Epithelial cell of esophagus (primary cell): ENCODE measurements around the gene ZNF506.
A peak's percentile ranks its signal among the peaks of the same experiment; 100 is the strongest.
"Not testable (repeated sequence)": the region's sequence is repeated elsewhere in the genome, so short reads cannot be mapped to it uniquely, and the experiment has no call there.

ENCODE experiments used
- DNase-seq: peaks from one replicate; pipeline ENCODE4 v3.0.0; 2010; ENCODE audit warnings: low read depth
- H3K4me3 ChIP-seq: 2 replicates; pipeline ENCODE4 v1.5.1; 2011; ENCODE audit warnings: mild to moderate bottlenecking, low read length, control low read depth
- TF ChIP-seq, protein P1 (sequence below): IDR thresholded peaks from 2 replicates; pipeline ENCODE4 v1.5.1; 2011; ENCODE audit warnings: low read depth, mild to moderate bottlenecking, low read length, control low read depth, inconsistent platforms; ENCODE audit not compliant: insufficient read depth; ENCODE audit errors: missing control alignments

The ZNF506 gene

DNA sequence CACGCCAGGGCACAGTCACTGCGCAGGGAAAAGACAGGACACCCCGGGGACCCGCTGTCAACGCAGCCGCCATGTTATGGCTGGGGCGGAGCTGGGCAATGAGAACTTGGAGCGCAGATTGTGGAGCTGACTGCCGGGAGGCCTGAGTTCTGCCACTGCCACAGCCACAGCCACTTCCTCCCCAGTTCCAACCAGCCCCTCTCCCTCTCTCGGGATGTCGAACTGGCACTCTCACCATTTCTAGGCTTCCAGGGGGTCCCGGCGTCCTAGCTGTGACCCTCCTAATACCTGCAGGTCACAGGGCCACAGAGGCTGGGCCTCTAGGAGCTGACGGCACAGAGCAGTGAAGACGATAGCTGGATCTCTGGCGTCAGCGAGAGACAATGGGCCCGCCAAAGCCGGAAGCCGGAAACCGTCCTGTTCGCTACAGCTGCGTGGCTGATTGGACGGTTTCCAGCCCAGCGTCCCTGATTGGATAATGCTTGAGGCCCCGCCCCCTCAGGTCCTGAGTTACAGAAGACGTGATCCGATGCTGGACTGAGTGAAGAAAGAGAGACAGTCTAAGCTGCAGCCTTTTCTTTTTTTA, at the start of gene ZNF506:
TSS of gene ZNF506 (minus strand) at position 385 of the 586 bp plus-strand sequence. CDS start at position 238, 147 bp downstream.
- peak within 1 kb of the TSS; percentile 89 for H3K4me3 ChIP-seq
- TF ChIP-seq, protein P1, sequence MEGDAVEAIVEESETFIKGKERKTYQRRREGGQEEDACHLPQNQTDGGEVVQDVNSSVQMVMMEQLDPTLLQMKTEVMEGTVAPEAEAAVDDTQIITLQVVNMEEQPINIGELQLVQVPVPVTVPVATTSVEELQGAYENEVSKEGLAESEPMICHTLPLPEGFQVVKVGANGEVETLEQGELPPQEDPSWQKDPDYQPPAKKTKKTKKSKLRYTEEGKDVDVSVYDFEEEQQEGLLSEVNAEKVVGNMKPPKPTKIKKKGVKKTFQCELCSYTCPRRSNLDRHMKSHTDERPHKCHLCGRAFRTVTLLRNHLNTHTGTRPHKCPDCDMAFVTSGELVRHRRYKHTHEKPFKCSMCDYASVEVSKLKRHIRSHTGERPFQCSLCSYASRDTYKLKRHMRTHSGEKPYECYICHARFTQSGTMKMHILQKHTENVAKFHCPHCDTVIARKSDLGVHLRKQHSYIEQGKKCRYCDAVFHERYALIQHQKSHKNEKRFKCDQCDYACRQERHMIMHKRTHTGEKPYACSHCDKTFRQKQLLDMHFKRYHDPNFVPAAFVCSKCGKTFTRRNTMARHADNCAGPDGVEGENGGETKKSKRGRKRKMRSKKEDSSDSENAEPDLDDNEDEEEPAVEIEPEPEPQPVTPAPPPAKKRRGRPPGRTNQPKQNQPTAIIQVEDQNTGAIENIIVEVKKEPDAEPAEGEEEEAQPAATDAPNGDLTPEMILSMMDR, result no peak
- DNase-seq, result peak; percentile 97

DNA sequence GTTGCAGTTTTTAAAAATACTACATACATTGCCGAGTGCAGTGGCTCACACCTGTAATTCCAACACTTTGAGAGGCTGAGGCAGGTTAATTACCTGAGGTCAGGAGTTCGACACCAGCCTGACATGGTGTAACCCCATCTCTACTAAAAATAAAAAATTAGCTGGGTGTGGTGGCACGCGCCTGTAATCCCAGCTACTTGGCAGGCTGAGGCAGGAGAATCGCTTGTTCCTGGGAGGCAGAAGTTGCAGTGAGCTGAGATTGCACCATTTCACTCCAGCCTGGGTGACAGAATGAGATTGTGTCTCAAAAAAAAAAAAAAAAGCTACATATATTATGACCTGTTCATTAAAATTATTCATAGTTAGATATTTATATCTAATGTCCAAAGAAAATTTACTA, 48.5 kb upstream of the ZNF506 start:
- DNase-seq, H3K4me3 ChIP-seq: not testable (repeated sequence)

DNA sequence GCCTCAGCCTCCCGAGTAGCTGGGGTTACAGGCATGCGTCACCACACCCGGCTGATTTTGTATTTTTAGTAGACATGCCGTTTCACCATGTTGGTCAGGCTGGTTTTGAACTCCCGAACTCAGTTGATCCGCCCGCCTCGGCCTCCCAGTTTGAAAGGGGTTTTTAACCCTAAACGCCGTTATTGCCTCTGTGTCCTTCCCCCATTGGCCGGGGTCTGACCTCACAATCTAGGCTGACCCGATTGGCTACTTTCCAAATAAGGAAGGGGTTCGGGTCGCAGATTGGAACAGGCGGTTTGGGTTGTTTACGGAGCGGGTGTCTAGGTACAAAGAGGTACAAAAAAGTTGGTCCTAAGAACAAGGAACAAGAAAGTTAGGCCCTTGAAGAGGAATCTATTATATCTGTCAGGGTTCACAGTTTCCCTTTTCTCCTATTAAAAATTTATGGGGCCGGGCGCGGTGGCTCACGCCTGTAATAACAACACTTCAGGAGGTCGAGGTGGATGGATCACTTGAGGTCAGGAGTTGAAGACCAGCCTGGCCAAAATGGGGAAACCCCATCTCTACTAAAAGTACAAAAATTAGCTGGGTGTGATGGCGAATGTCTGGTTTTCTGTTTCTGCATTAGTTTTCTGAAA, 45.2 kb upstream of the ZNF506 start:
- peak overlapping the region; percentile 92 for H3K4me3 ChIP-seq
- peak; percentile 2 for DNase-seq
- TF ChIP-seq, protein P1, result no peak

DNA sequence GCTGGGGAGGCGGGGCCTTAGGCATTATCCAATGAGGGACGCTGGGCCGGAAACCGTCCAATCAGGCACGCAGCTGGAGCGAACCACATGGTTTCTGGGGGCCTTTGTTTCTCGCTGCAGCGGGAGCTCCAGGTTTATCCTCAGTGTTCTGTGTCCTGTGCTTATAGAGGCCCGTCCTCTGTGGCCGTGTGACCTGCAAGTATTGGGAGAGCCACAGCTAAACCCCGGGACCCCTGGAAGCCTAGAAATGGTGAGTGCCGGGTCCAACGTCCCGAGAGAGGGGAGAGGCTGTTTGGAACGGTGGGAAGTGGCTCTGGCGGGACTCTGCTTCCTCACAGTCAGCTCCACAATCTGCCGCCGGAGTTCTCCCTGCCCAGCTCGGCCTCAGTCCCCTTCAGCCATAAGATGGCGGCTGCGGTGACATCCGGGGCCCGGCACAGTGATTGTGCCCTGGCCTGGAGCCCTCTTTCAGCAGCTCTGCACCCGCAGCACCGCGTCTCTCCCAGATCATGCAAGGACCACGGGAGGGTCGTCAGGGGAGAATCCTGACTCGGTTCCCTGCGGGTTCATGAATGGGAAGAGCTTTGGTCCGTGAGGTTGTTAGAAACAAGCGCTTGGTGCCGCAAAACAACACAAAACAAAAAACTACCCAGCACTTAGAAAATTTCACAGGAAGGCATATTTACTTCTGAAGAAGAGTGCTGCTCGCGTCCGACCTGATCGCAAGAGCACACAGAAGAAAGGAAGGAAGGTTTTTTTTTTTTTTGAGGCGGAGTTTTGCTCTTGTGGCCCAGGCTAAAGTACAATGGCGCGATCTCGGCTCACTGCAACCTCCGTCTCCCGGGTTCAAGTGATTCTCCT, 44.4 kb upstream of the ZNF506 start, which contains the start of gene ZNF253:
TSS of gene ZNF253 (plus strand) at position 133 of the 861 bp plus-strand sequence. CDS start at position 248, 115 bp downstream.
- peak within 1 kb of the TSS; percentile 92 for H3K4me3 ChIP-seq
- TF ChIP-seq, protein P1, result no peak
- DNase-seq, result peak; percentile 95

DNA sequence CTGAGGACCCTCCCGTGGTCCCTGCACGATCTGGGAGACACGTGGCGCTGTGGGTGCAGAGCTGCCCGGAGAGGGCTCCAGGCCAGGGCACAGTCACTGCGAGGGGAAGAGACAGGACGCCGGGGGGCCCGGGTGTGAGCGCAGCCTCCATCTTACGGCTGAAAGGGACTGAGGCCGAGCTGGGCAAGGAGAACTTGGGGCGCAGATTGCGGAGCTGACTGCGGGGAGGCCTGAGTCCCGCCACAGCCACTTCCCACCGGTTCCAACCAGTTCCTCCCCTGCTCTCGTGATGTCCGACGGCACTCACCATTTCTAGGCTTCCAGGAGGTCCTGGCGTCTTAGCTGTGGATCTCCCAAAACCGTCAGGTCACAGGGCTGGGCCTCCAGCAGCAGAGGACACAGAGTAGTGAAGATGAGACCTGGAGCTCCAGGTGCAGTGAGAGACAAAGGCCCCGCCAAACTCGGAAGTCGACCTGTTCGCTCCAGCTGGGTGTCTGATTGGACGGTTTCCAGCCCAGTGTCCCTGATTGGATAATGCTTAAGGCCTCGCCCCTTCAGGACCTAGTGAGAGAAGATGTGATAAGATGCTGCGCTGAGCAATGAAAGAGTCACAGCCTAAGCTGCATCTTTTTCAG, 39.3 kb upstream of the ZNF506 start:
- H3K4me3 ChIP-seq, result no peak overlapping the region
- DNase-seq, result peak; percentile 2

DNA sequence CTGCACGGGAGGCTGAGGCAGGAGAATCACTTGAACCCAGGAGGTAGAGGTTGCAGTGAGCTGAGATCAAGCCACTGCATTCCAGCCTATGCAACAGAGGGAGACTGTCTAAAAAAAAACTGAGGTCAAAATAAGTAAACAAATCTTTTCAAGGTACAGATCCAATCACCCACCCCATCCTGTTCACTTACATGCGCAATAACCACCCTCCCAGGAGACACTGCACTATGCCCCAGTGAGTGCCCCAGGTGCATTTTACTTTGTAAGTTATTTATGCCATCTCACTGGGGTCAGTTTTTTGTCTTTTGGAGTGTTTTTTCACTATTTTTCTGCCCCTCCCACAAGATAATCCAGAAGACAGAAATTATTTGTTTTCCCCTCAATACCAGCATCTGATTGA, 37.2 kb upstream of the ZNF506 start:
- TF ChIP-seq, protein P1, result no peak
- no peak for DNase-seq

More for the DNA sequence above, 39.3 kb upstream of the ZNF506 start:
- TF ChIP-seq, protein P1, result no peak

DNA sequence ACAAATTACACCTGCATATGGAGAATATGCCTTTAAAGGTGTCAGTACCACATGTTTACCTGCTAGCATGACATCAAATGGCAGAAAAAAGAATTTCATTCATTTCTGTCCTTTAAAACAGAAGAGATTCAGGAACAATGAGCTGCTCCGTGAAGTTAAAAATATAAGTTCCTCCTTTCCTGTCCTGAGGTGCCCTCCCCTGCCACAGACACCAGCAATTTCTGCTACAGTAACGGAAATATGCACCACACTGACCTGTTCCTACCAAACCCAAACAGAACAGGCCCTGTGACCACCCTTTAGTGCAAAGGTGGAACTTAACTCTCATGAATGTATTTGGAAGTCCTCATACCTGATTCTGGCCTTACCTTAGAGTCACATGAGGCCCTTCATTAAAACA, 30.2 kb upstream of the ZNF506 start:
- not testable (repeated sequence) for H3K4me3 ChIP-seq, DNase-seq

More for the DNA sequence above, 37.2 kb upstream of the ZNF506 start:
- no peak overlapping the region for H3K4me3 ChIP-seq
